ENCODE data around the gene CCDC93.

- TF ChIP-seq CTCF (IDR thresholded peaks at IDR 0.05; ENCODE audit: poor library complexity, severe bottlenecking), result no peak
- no peak for TF ChIP-seq RAD21 (conservative IDR thresholded peaks at IDR 0.05)
- no peak for TF ChIP-seq EZH2 (IDR thresholded peaks at IDR 0.05; ENCODE audit: borderline replicate concordance, insufficient read depth, low read length, poor library complexity, severe bottlenecking)
- TF ChIP-seq EP300 (conservative IDR thresholded peaks at IDR 0.05; ENCODE audit: poor library complexity, severe bottlenecking), result no peak
Measured at GRCh38 chr2:118054213-118055008, 40.5 kb upstream of the CCDC93 start.

All from neural cell (in vitro differentiated cells).